Measurements from ENCODE around the gene DCST1. TPM values are rescaled to one million over a fixed set of nuclear protein-coding genes. Genes with fewer than 3 reads are reported as not detected.

DCST1 gene
- total RNA-seq, 4 donors from 2014 or later, result 0.42 TPM; not detected in 3

DNA sequence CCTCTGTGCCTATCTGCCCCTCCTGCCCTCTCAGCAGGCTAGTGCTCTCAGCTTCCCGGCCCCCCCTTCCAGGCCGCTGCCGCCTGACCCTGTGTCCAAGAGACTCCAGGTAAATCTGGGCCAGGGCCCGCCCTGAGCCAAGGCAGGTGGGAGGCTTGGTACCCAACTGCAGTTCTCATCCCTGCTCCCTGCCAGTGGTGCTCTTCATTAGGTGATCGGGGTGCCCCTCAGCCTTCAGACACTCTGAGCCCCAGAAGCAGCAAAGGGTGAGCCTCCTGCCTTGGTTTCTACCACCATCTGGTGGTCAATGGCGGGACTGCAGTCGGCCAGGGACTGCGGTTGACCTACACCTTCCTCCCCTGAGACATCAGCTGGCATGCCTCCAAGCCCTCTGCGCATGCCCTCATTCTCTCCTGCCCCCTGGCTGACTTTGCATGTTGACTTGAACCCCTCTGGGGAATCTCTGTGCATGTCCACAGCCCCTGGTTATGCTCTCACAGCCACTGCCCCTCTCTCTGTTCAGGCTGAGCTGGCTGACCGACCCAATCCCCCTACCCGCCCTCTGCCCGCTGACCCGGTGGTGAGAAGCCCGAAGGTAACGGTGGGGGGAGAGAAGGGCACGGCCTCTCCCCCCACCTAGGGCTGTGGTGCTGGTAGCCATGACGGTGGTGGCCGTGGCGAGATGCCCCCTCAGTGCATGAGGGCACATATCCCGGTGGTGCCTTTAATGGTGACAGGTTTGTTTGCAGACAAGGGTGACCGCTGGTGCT, 27.9 kb downstream of the DCST1 start:
- H3K4me3 ChIP-seq, result peak overlapping the region in 1 of 4 donors; percentile 16
- peak; percentile 97 for DNase-seq (ENCODE audit: extremely low spot score)
- H3K27me3 ChIP-seq, result peaks cover 0 to 7% (median 0%) of the 10 kb centered on the region in 4 donors
- peaks cover 23 to 62% (median 51%) of the 10 kb centered on the region in 4 donors for H3K36me3 ChIP-seq
- WGBS, result 34% methylated on average over 10 of the region's 21 CpGs
- no peaks in the 10 kb centered on the region for H3K9me3 ChIP-seq
- no peak overlapping the region for H3K27ac ChIP-seq (replicated peaks in 1 of 4)
- H3K4me1 ChIP-seq, result peaks cover 37 to 46% (median 42%) of the 10 kb centered on the region in 4 donors
- intact Hi-C loops (cut with DNase I), result loop anchor here (5.0 kb wide), 1 partner anchor 99 kb away; the partner anchor contains the start of gene PYGO2
- TF ChIP-seq EP300 (IDR thresholded peaks at IDR 0.05) (no peak), POLR2AphosphoS5 (IDR thresholded peaks at IDR 0.05) (peak in 1 of 2 donors; percentile 50), CTCF (IDR thresholded peaks at IDR 0.05) (peak in 2 of 3 experiments; percentile 98 to 100), POLR2A (IDR thresholded peaks at IDR 0.05; ENCODE audit: low read depth) (no peak)

GRCh38 chr1:155062151-155062686, 28.6 kb downstream of the DCST1 start:
- peaks cover 19 to 56% (median 46%) of the 10 kb centered on the region in 4 donors for H3K36me3 ChIP-seq
- H3K9me3 ChIP-seq, result no peaks in the 10 kb centered on the region
- peaks cover 0 to 7% (median 0%) of the 10 kb centered on the region in 4 donors for H3K27me3 ChIP-seq
- no peak for DNase-seq (ENCODE audit: extremely low spot score)
- peaks cover 37 to 46% (median 42%) of the 10 kb centered on the region in 4 donors for H3K4me1 ChIP-seq
- 23% methylated on average over 9 of the region's 29 CpGs for WGBS
- no peak for TF ChIP-seq CTCF (IDR thresholded peaks at IDR 0.05)
- TF ChIP-seq POLR2AphosphoS5 (IDR thresholded peaks at IDR 0.05), result no peak
- no peak for TF ChIP-seq POLR2A (IDR thresholded peaks at IDR 0.05; ENCODE audit: low read depth)
- peak overlapping the region in 3 of 4 donors; percentile 65 to 89 (median 73) for H3K4me3 ChIP-seq
- intact Hi-C loops (cut with DNase I), result loop anchor here (5.0 kb wide), 1 partner anchor 100 kb away; the partner anchor contains the start of gene PYGO2
- H3K27ac ChIP-seq (replicated peaks in 1 of 4), result no peak overlapping the region

DNA sequence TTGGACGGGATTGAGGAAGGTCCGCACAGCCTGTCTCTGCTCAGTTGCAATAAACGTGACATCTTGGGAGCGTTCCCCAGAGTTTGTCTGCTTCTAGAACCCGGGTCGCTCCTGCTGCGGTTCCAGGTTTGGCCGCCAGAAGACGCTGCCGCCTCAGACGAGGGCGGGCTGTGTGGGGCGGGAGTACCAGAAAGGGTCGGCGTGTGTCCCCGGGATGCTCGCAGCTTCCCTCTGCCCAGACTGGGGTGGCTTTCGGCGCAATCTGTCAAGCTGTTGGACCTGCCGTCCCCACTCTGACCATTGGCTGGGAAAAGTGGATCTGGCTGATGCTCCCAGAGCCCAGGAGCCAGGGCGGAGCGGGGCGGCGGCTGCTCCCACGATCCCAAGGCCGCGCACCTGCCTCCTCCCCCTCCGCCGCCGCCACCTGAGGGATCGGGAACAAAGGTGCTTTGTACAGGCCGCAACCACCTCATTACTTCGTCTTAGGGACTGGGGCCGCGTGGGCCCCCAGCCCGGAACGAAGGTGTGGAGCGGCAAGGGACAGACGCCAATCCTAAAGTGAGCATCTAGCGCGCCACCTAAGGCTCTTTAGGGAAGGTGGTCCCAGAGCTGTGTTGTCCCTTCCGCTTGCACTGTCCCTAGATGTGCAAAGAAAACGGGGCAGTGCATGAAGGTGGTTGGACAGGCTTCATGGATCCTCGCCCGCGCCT, 29.2 kb downstream of the DCST1 start:
- 12% methylated on average over 16 of the region's 46 CpGs for WGBS
- Histone ChIP-seq H3K36me3 (peaks cover 12 to 49% (median 42%) of the 10 kb centered on the region in 4 donors), H3K27ac (replicated peaks in 1 of 4) (peak overlapping the region; percentile 69 to 84 (median 80)), H3K4me1 (peaks cover 37 to 46% (median 42%) of the 10 kb centered on the region in 4 donors), H3K4me3 (peak overlapping the region; percentile 65 to 89 (median 74)), H3K27me3 (peaks cover 0 to 7% (median 0%) of the 10 kb centered on the region in 4 donors), H3K9me3 (no peaks in the 10 kb centered on the region)
- TF ChIP-seq POLR2A (IDR thresholded peaks at IDR 0.05; ENCODE audit: low read depth) (no peak), EP300 (IDR thresholded peaks at IDR 0.05) (no peak), CTCF (IDR thresholded peaks at IDR 0.05) (peak; percentile 71 to 78 (median 76))
- intact Hi-C loops (cut with DNase I), result loop anchor here (5.0 kb wide), 1 partner anchor 101 kb away; the partner anchor contains the start of gene PYGO2
- DNase-seq (ENCODE audit: extremely low spot score), result no peak

GRCh38 chr1:155063550-155064110, 30.0 kb downstream of the DCST1 start, which contains the start of gene EFNA4:
TSS of gene EFNA4 (plus strand) at chr1:155063740. CDS start at chr1:155063824, 84 bp downstream.
- Histone ChIP-seq H3K27ac (replicated peaks in 1 of 4) (peak within 1 kb of the TSS; percentile 69 to 84 (median 80)), H3K27me3 (peaks cover 0 to 7% (median 0%) of the 10 kb centered on the region in 4 donors), H3K4me3 (peak within 1 kb of the TSS; percentile 65 to 89 (median 74)), H3K36me3 (peaks cover 4 to 42% (median 34%) of the 10 kb centered on the region in 4 donors), H3K4me1 (peaks cover 37 to 46% (median 42%) of the 10 kb centered on the region in 4 donors), H3K9me3 (no peaks in the 10 kb centered on the region)
- DNase-seq (ENCODE audit: extremely low spot score), result peak; percentile 97
- intact Hi-C loops (cut with DNase I), result loop anchor here (5.0 kb wide), 1 partner anchor 101 kb away; the partner anchor contains the start of gene PYGO2
- TF ChIP-seq POLR2AphosphoS5 (IDR thresholded peaks at IDR 0.05), result peak; percentile 52 to 56
- no peak for TF ChIP-seq EP300 (IDR thresholded peaks at IDR 0.05)
- TF ChIP-seq CTCF (IDR thresholded peaks at IDR 0.05), result peak in 1 of 3 experiments; percentile 1
- under 1% methylated on average over 45 of the region's 57 CpGs for WGBS

Measured in esophagus muscularis mucosa (tissue), 4 donors.